Measurements from ENCODE around the gene RGMA. TPM values are rescaled to one million over a fixed set of nuclear protein-coding genes. Genes with fewer than 3 reads are reported as not detected.
"Not testable (repeated sequence)": the region's sequence is repeated elsewhere in the genome, so short reads cannot be mapped to it uniquely, and the experiment has no call there.

The RGMA gene
- total and polyA plus RNA-seq, 2 of the 8 experiments (the other 6 are each of a cell fraction or from before 2014, with no cell fraction given) = 19.9 to 39.8 TPM

- not testable (repeated sequence) for H2BK120ac ChIP-seq (replicated peaks; ENCODE audit: low read depth, low read length); H3K4me2 ChIP-seq (ENCODE audit: insufficient read depth in 1 of 2, low read depth in 2 of 2, low read length in 2 of 2); H3K27me3 ChIP-seq (replicated peaks in 1 of 4; ENCODE audit: control insufficient read depth in 3 of 4, extremely low read depth in 1 of 4, insufficient read depth in 3 of 4, low read length in 3 of 4); H2BK20ac ChIP-seq (ENCODE audit: low read length); H3K79me1 ChIP-seq (ENCODE audit: low read depth, low read length); H2AFZ ChIP-seq (ENCODE audit: low read length); H3K56ac ChIP-seq (replicated peaks; ENCODE audit: insufficient read length, low read depth, low read length); H3K4ac ChIP-seq (replicated peaks; ENCODE audit: insufficient read length, low read depth, low read length); H4K8ac ChIP-seq (ENCODE audit: extremely low read depth, insufficient read depth, low read length); H3K14ac ChIP-seq (ENCODE audit: insufficient read length); H4K5ac ChIP-seq (ENCODE audit: insufficient read length, low read depth, low read length); H2BK12ac ChIP-seq (ENCODE audit: low read depth, low read length); H3K23ac ChIP-seq (ENCODE audit: insufficient read length); H3K27ac ChIP-seq (ENCODE audit: low read depth, low read length); H3K4me1 ChIP-seq (replicated peaks in 1 of 4; ENCODE audit: control insufficient read depth in 3 of 4, insufficient read depth in 4 of 4, low read length in 3 of 4); H3K79me2 ChIP-seq (ENCODE audit: control insufficient read depth in 1 of 2, insufficient read depth in 2 of 2, low read length in 2 of 2); H4K20me1 ChIP-seq (replicated peaks in 1 of 2; ENCODE audit: control insufficient read depth in 1 of 2, insufficient read depth in 2 of 2, low read length in 2 of 2); H3K36me3 ChIP-seq (ENCODE audit: control insufficient read depth in 2 of 4, insufficient read depth in 4 of 4, low read length in 3 of 4); H3K18ac ChIP-seq (ENCODE audit: extremely low read depth, low read length); H3K23me2 ChIP-seq (ENCODE audit: low read depth, low read length); H2BK5ac ChIP-seq (ENCODE audit: low read depth, low read length); H3K9me3 ChIP-seq (ENCODE audit: insufficient read depth in 2 of 2, low read depth in 1 of 2, low read length in 1 of 2); FAIRE-seq; H3K4me3 ChIP-seq (ENCODE audit: extremely low read depth in 1 of 4, insufficient read depth in 2 of 4, low read depth in 3 of 4, low read length in 4 of 4); H2AK5ac ChIP-seq (ENCODE audit: low read depth, low read length); H3K9ac ChIP-seq (replicated peaks in 1 of 4; ENCODE audit: extremely low read depth in 1 of 4, low read depth in 3 of 4, low read length in 3 of 4); H4K91ac ChIP-seq (replicated peaks; ENCODE audit: insufficient read length, low read length)
- WGBS, 2 experiments (ENCODE audit: extremely low coverage in 1 of 2, insufficient coverage in 1 of 2, insufficient read length in 1 of 2, insufficient replicate concordance in 2 of 2, low coverage in 1 of 2, low lambda C conversion rate in 2 of 2, missing lambda C conversion rate in 1 of 2) = 90% methylated on average over 31 of the region's 44 CpGs; no CpG with 5 or more reads in 1 of the 2 experiments
- CTCF ChIA-PET (ENCODE audit: partially characterized antibody) = interaction anchor here (0.6 to 8.6 kb wide), 18 partner anchors 11 to 1088 kb away, joined by 3 to 119 read pairs (median 5); partner anchors contain the start of gene RGMA
- POLR2A ChIA-PET (ENCODE audit: partially characterized antibody) = interaction anchor here (0.7 kb wide), 1 partner anchor 40 kb away, joined by 3 read pairs; no protein-coding TSS in a partner anchor
- DNase-seq (ENCODE audit: low read depth in 1 of 2, low spot score in 2 of 2) = peak in 1 of 2 experiments; percentile 46
- 0 out of 2 replicates have a peak overlapping the region, but pooled peaks have one; percentile 46 for H2BK15ac ChIP-seq (ENCODE audit: low read length)
Observed at GRCh38 chr15:93031557-93032384, 57.2 kb downstream of the RGMA start.

Measured in H1 (cell line).